Effector memory CD4-positive, alpha-beta T cell (primary cell): ENCODE results near the gene KISS1.

ENCODE experiments used
- DNase-seq, 3 donors: peaks; one replicate each; pipeline ENCODE4 v3.0.0-alpha.2; 2020
- H3K27ac ChIP-seq: 2 replicates; pipeline ENCODE4 v1.7.0; 2013; ENCODE audit warnings: mild to moderate bottlenecking, low read length, moderate library complexity; ENCODE audit not compliant: insufficient read depth, poor library complexity, severe bottlenecking
- H3K27me3 ChIP-seq: replicated peaks from 2 replicates; pipeline ENCODE4 v1.7.0; 2013; ENCODE audit warnings: mild to moderate bottlenecking, low read length; ENCODE audit not compliant: insufficient read depth, control insufficient read depth, poor library complexity, severe bottlenecking
- H3K36me3 ChIP-seq: 2 replicates; pipeline ENCODE4 v1.7.0; 2013; ENCODE audit warnings: mild to moderate bottlenecking, low read length, moderate library complexity; ENCODE audit not compliant: control insufficient read depth, insufficient read depth
- H3K4me1 ChIP-seq: 2 replicates; pipeline ENCODE4 v1.7.0; 2013; ENCODE audit warnings: low read length, mild to moderate bottlenecking; ENCODE audit not compliant: control insufficient read depth, insufficient read depth, poor library complexity, severe bottlenecking
- H3K4me3 ChIP-seq: 2 replicates; pipeline ENCODE4 v1.7.0; 2013; ENCODE audit warnings: low read length, low read depth, mild to moderate bottlenecking; ENCODE audit not compliant: insufficient read depth, poor library complexity, severe bottlenecking
- H3K9me3 ChIP-seq: 2 replicates; pipeline ENCODE4 v1.7.0; 2013; ENCODE audit warnings: mild to moderate bottlenecking, low read length, moderate library complexity; ENCODE audit not compliant: control insufficient read depth

KISS1 gene

GRCh38 chr1:204142032-204142974 is 54.0 kb downstream of the KISS1 start:
- peaks cover 2% of the 10 kb centered on the region for H3K36me3 ChIP-seq
- H3K4me1 ChIP-seq = no peaks in the 10 kb centered on the region
- no peak overlapping the region for H3K27ac ChIP-seq
- DNase-seq = no peak
- no peaks in the 10 kb centered on the region for H3K27me3 ChIP-seq
- no peaks in the 10 kb centered on the region for H3K9me3 ChIP-seq
- H3K4me3 ChIP-seq = no peak overlapping the region

DNA sequence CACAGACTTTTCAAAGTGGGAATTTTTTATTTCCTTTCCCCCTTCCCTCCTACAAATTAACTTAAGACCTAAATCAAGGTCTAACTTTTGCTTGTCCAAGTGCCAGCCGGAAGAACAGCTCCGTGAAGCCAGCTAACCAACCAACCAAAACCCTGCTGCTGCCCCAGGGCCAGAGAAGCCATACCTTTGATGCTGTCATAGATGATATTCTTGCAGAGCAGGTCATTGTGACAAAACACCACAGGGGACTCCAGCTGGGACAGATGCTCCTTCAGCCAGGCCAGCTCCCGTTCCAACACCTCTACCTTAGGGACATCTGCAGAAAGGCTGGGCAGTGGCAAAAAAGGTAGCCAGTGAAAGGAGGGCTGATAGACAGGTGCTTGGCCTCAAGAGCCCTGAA is 55.2 kb downstream of the KISS1 start:
- Histone ChIP-seq H3K9me3 (no peaks in the 10 kb centered on the region), H3K27ac (no peak overlapping the region), H3K36me3 (peaks cover 6% of the 10 kb centered on the region), H3K4me1 (no peaks in the 10 kb centered on the region), H3K27me3 (no peaks in the 10 kb centered on the region), H3K4me3 (no peak overlapping the region)
- no peak for DNase-seq
